HFFc6 (cell line): ENCODE results near the gene LTBP2. TPM values are rescaled to one million over a fixed set of nuclear protein-coding genes. Genes with fewer than 3 reads are reported as not detected.

Source experiments
- DNase-seq: peaks from one replicate; pipeline ENCODE4 v3.0.0-alpha.2; 2018
- H3K27ac Mint-ChIP-seq: 2 replicates; pipeline ENCODE4 v1.8.0; 2020; ENCODE audit warnings: mild to moderate bottlenecking, mixed read lengths
- H3K27me3 Mint-ChIP-seq: 2 replicates; pipeline ENCODE4 v1.8.0; 2021; ENCODE audit warnings: mild to moderate bottlenecking, moderate library complexity, mixed read lengths; ENCODE audit not compliant: insufficient read depth
- H3K36me3 Mint-ChIP-seq: 2 replicates; pipeline ENCODE4 v1.8.0; 2021; ENCODE audit warnings: low read depth, mixed read lengths
- H3K4me1 Mint-ChIP-seq: 2 replicates; pipeline ENCODE4 v1.8.0; 2020; ENCODE audit warnings: low read depth, mixed read lengths
- H3K4me3 Mint-ChIP-seq: 2 replicates; pipeline ENCODE4 v1.8.0; 2020; ENCODE audit warnings: mild to moderate bottlenecking, moderate library complexity, mixed read lengths
- H3K9me3 Mint-ChIP-seq: 2 replicates; pipeline ENCODE4 v1.8.0; 2020; ENCODE audit warnings: mild to moderate bottlenecking, mixed read lengths
- CTCF ChIP-seq: fragments of 200-600 bp; sonication (generic); IDR thresholded peaks from 2 replicates; pipeline ENCODE4 v1.5.0; 2021; ENCODE audit warnings: antibody characterized with exemption, mild to moderate bottlenecking
- total RNA-seq, 6 experiments: library from RNA; stranded (reverse); fragmentation: NEBNext Ultra II Directional; extraction: Animal tissue kit (Norgen Biotek cat#: 25700); gene quantifications; 2 replicates in 1 of 6; 3 replicates in 5 of 6; pipeline ENCODE4 v1.2.3, GENCODE V29; 2021

LTBP2 gene
- total RNA-seq, 6 experiments from 2014 or later: 109 to 165 (median 120) TPM

DNA sequence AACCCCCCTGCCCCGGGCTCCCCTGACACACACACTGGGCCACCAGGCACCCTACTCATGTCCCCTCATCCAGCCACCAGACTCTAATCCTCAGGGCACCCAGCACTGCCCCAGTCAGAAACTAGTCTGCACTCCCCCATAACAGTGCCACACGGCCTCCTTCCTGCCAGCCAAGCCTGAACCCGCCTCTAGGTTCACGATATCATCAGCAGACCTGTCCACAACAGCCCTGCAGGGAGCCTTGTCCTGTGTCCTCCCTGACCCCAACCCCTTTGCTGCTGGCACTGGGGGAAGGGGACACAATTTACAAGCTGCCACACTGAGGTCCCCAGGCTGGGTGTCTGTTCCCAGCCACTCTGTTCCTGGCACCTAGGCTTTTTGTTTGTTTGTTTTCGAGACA, 33.6 kb downstream of the LTBP2 start:
- Mint-ChIP-seq H3K9me3 (no peaks in the 10 kb centered on the region), H3K27me3 (no peaks in the 10 kb centered on the region; the same call in 1 of the 2 replicates), H3K4me1 (peaks cover 88% of the 10 kb centered on the region), H3K27ac (peak overlapping the region; percentile 88; the same call in 1 of the 2 replicates), H3K36me3 (peaks cover 29% of the 10 kb centered on the region), H3K4me3 (no peak overlapping the region)
- DNase-seq: no peak
- no peak for TF ChIP-seq CTCF

- DNase-seq: no peak
- H3K9me3 Mint-ChIP-seq: no peaks in the 10 kb centered on the region
- peaks cover 88% of the 10 kb centered on the region for H3K4me1 Mint-ChIP-seq
- TF ChIP-seq CTCF: no peak
- H3K27me3 Mint-ChIP-seq: no peaks in the 10 kb centered on the region; the same call in 1 of the 2 replicates
- H3K36me3 Mint-ChIP-seq: peaks cover 29% of the 10 kb centered on the region
- H3K4me3 Mint-ChIP-seq: no peak overlapping the region
- H3K27ac Mint-ChIP-seq: peak overlapping the region; percentile 72
Measured at GRCh38 chr14:74577948-74578275, 34.1 kb downstream of the LTBP2 start.

- peaks cover 88% of the 10 kb centered on the region for H3K4me1 Mint-ChIP-seq
- no peak for TF ChIP-seq CTCF
- H3K36me3 Mint-ChIP-seq: peaks cover 28% of the 10 kb centered on the region
- H3K27ac Mint-ChIP-seq: peak overlapping the region; percentile 80
- H3K4me3 Mint-ChIP-seq: no peak overlapping the region
- no peak for DNase-seq
- H3K9me3 Mint-ChIP-seq: no peaks in the 10 kb centered on the region
- H3K27me3 Mint-ChIP-seq: no peaks in the 10 kb centered on the region; the same call in 1 of the 2 replicates
Measured at GRCh38 chr14:74577247-74577947, 34.6 kb downstream of the LTBP2 start.

DNA sequence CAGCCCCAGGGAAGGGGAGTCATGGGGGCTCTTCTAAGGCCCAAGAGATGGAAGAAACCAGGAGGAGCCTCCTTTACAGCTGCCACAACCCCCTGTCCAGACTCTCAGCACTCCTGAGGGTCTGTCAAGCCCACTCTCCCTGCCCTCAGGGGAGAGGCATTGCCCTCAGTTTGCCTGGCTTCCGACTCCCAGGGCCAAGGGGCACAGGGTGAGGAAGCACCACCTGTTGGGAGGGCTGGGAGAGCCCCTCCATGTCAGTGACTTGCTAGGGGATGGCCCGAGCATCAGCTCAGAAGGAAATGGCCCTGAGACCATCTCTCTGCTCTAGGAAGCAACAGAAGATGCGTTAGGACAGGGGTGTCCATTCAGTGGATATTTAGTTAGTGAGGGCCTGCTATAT, 36.1 kb downstream of the LTBP2 start:
- Mint-ChIP-seq H3K4me3 (no peak overlapping the region), H3K27ac (peak overlapping the region; percentile 99), H3K27me3 (no peaks in the 10 kb centered on the region; the same call in 1 of the 2 replicates), H3K9me3 (no peaks in the 10 kb centered on the region), H3K36me3 (peaks cover 24% of the 10 kb centered on the region), H3K4me1 (peaks cover 97% of the 10 kb centered on the region)
- no peak for DNase-seq
- no peak for TF ChIP-seq CTCF

DNA sequence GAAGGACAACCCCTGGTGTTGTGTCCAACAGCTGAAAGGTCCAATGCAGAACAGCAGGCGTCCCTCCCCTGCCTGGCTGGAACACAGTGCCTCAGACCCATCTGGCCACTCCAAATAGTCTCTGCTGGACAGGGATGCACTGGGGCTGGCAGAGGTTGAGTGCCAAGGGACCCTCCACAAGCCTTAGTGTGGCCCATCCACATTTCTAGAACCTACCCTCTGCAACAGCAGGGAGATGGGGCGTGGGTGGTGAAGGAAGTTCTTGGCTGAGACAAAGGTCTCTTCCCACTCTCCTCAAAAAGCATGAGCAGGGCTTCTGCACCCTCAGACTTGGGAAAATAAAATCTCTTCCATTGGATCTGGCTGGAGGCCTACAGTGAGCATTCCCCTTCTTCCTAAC, 36.5 kb downstream of the LTBP2 start:
- H3K27me3 Mint-ChIP-seq: no peaks in the 10 kb centered on the region; the same call in 1 of the 2 replicates
- no peak for TF ChIP-seq CTCF
- no peak overlapping the region for H3K4me3 Mint-ChIP-seq
- H3K36me3 Mint-ChIP-seq: peaks cover 24% of the 10 kb centered on the region
- peak overlapping the region; percentile 99 for H3K27ac Mint-ChIP-seq
- no peaks in the 10 kb centered on the region for H3K9me3 Mint-ChIP-seq
- H3K4me1 Mint-ChIP-seq: peaks cover 97% of the 10 kb centered on the region
- DNase-seq: no peak
